ENCODE measurements around the gene CCNL2. TPM values are rescaled to one million over a fixed set of nuclear protein-coding genes. Genes with fewer than 3 reads are reported as not detected.

CCNL2 gene
- total and polyA plus RNA-seq, 3 experiments from 2014 or later: 29.0 to 124 (median 119) TPM

- peaks cover 4% of the 10 kb centered on the region for H3K27me3 ChIP-seq (ENCODE audit: insufficient read depth, low read length, poor library complexity, severe bottlenecking)
- Mint-ChIP-seq H3K36me3 (no peaks in the 10 kb centered on the region), H3K27ac (peak within 1 kb of the TSS in 4 of 8 donors; percentile 9 to 73 (median 50)), H3K4me1 (peaks cover 14 to 46% (median 16%) of the 10 kb centered on the region in 3 donors), H3K4me3 (peak within 1 kb of the TSS; percentile 52 to 87 (median 78)), H3K27me3 (peaks cover 0 to 17% of the 10 kb centered on the region in 2 donors), H3K9me3 (no peaks in the 10 kb centered on the region)
- DNase-seq: peak; percentile 68 to 81 (median 75)
- H3K4me3 ChIP-seq (ENCODE audit: low read length): peak within 1 kb of the TSS; percentile 50
- no peaks in the 10 kb centered on the region for H3K9me3 ChIP-seq (ENCODE audit: low read length)
- no peaks in the 10 kb centered on the region for H3K36me3 ChIP-seq (ENCODE audit: insufficient read depth, low read length)
- peak within 1 kb of the TSS; percentile 69 for H3K27ac ChIP-seq (ENCODE audit: low read depth, low read length)
- ChIA-PET POLR2A (interaction anchor here (1.2 kb wide), 1 partner anchor 22 kb away, joined by 3 read pairs; no protein-coding TSS in a partner anchor), CTCF (interaction anchor here (1.3 kb wide), 1 partner anchor 22 kb away, joined by 7 read pairs; no protein-coding TSS in a partner anchor)
- H3K4me1 ChIP-seq (ENCODE audit: insufficient read depth, low read length): peaks cover 28% of the 10 kb centered on the region
Measured at GRCh38 chr1:1349256-1350012, 49.7 kb downstream of the CCNL2 start, which contains the start of gene DVL1. Gene DVL1 (minus strand): TSS chr1:1349418. CDS start chr1:1349065, 353 bp downstream.

- peaks cover 4% of the 10 kb centered on the region for H3K27me3 ChIP-seq (ENCODE audit: insufficient read depth, low read length, poor library complexity, severe bottlenecking)
- ChIA-PET POLR2A (interaction anchor here (1.2 kb wide), 1 partner anchor 23 kb away, joined by 3 read pairs; no protein-coding TSS in a partner anchor), CTCF (interaction anchor here (1.0 to 1.4 kb wide), 4 partner anchors 23 to 43 kb away, joined by 3 to 7 read pairs (median 6); no protein-coding TSS in a partner anchor)
- H3K36me3 ChIP-seq (ENCODE audit: insufficient read depth, low read length): no peaks in the 10 kb centered on the region
- peak overlapping the region; percentile 61 for H3K27ac ChIP-seq (ENCODE audit: low read depth, low read length)
- no peaks in the 10 kb centered on the region for H3K9me3 Mint-ChIP-seq
- H3K4me1 Mint-ChIP-seq: peaks cover 14 to 39% (median 16%) of the 10 kb centered on the region in 3 donors
- peak overlapping the region; percentile 50 for H3K4me3 ChIP-seq (ENCODE audit: low read length)
- H3K27me3 Mint-ChIP-seq: peaks cover 0 to 11% of the 10 kb centered on the region in 2 donors
- peak overlapping the region; percentile 52 to 87 (median 78) for H3K4me3 Mint-ChIP-seq
- peak overlapping the region in 4 of 8 donors; percentile 9 to 73 (median 50) for H3K27ac Mint-ChIP-seq
- H3K4me1 ChIP-seq (ENCODE audit: insufficient read depth, low read length): peaks cover 21% of the 10 kb centered on the region
- H3K9me3 ChIP-seq (ENCODE audit: low read length): no peaks in the 10 kb centered on the region
- no peaks in the 10 kb centered on the region for H3K36me3 Mint-ChIP-seq
- DNase-seq: no peak
Measured at GRCh38 chr1:1348420-1349255, 50.5 kb downstream of the CCNL2 start.

- H3K36me3 Mint-ChIP-seq: no peaks in the 10 kb centered on the region
- H3K4me1 ChIP-seq (ENCODE audit: insufficient read depth, low read length): peaks cover 16% of the 10 kb centered on the region
- H3K9me3 ChIP-seq (ENCODE audit: low read length): no peaks in the 10 kb centered on the region
- H3K27me3 ChIP-seq (ENCODE audit: insufficient read depth, low read length, poor library complexity, severe bottlenecking): peaks cover 4% of the 10 kb centered on the region
- POLR2A ChIA-PET: no interaction called here
- H3K36me3 ChIP-seq (ENCODE audit: insufficient read depth, low read length): no peaks in the 10 kb centered on the region
- no peak for DNase-seq
- H3K9me3 Mint-ChIP-seq: no peaks in the 10 kb centered on the region
- H3K27ac ChIP-seq (ENCODE audit: low read depth, low read length): peak overlapping the region; percentile 61
- H3K27ac Mint-ChIP-seq: peak overlapping the region in 4 of 8 donors; percentile 20 to 73 (median 67)
- CTCF ChIA-PET: interaction anchor here (1.0 to 2.1 kb wide), 5 partner anchors 24 to 42 kb away, joined by 3 to 7 read pairs (median 6); no protein-coding TSS in a partner anchor
- H3K4me3 ChIP-seq (ENCODE audit: low read length): peak overlapping the region; percentile 50
- H3K4me3 Mint-ChIP-seq: peak overlapping the region; percentile 52 to 87 (median 78)
- peaks cover 13 to 32% (median 16%) of the 10 kb centered on the region in 3 donors for H3K4me1 Mint-ChIP-seq
- peaks cover 0 to 10% of the 10 kb centered on the region in 2 donors for H3K27me3 Mint-ChIP-seq
Measured at GRCh38 chr1:1347663-1348419, 51.3 kb downstream of the CCNL2 start.

- Histone ChIP-seq H3K9me3 (ENCODE audit: low read length) (no peaks in the 10 kb centered on the region), H3K36me3 (ENCODE audit: insufficient read depth, low read length) (no peaks in the 10 kb centered on the region), H3K4me3 (ENCODE audit: low read length) (no peak overlapping the region), H3K4me1 (ENCODE audit: insufficient read depth, low read length) (peaks cover 16% of the 10 kb centered on the region), H3K27me3 (ENCODE audit: insufficient read depth, low read length, poor library complexity, severe bottlenecking) (no peaks in the 10 kb centered on the region), H3K27ac (ENCODE audit: low read depth, low read length) (peak overlapping the region; percentile 61)
- ChIA-PET POLR2A (no interaction called here), CTCF (interaction anchor here (2.1 kb wide), 1 partner anchor 25 kb away, joined by 6 read pairs; no protein-coding TSS in a partner anchor)
- Mint-ChIP-seq H3K4me3 (peak overlapping the region; percentile 50 to 83 (median 74)), H3K4me1 (peaks cover 6 to 25% (median 13%) of the 10 kb centered on the region in 3 donors), H3K27ac (peak overlapping the region in 5 of 8 donors; percentile 20 to 54 (median 38)), H3K9me3 (no peaks in the 10 kb centered on the region), H3K36me3 (no peaks in the 10 kb centered on the region), H3K27me3 (peaks cover 0 to 2% of the 10 kb centered on the region in 2 donors)
- DNase-seq: no peak
Measured at GRCh38 chr1:1347026-1347595, 52.0 kb downstream of the CCNL2 start.

GRCh38 chr1:1346501-1346890 lies 52.6 kb downstream of the CCNL2 start:
- peak overlapping the region in 1 of 8 donors; percentile 20 for H3K27ac Mint-ChIP-seq
- no peaks in the 10 kb centered on the region for H3K27me3 ChIP-seq (ENCODE audit: insufficient read depth, low read length, poor library complexity, severe bottlenecking)
- no peaks in the 10 kb centered on the region for H3K9me3 Mint-ChIP-seq
- no peaks in the 10 kb centered on the region for H3K36me3 ChIP-seq (ENCODE audit: insufficient read depth, low read length)
- ChIA-PET CTCF (interaction anchor here (2.1 kb wide), 1 partner anchor 25 kb away, joined by 6 read pairs; no protein-coding TSS in a partner anchor), POLR2A (no interaction called here)
- no peak for DNase-seq
- H3K4me3 Mint-ChIP-seq: peak overlapping the region in 5 of 7 donors; percentile 50 to 83 (median 61)
- H3K36me3 Mint-ChIP-seq: no peaks in the 10 kb centered on the region
- peaks cover 5 to 22% (median 11%) of the 10 kb centered on the region in 3 donors for H3K4me1 Mint-ChIP-seq
- peaks cover 16% of the 10 kb centered on the region for H3K4me1 ChIP-seq (ENCODE audit: insufficient read depth, low read length)
- no peaks in the 10 kb centered on the region for H3K27me3 Mint-ChIP-seq
- H3K4me3 ChIP-seq (ENCODE audit: low read length): no peak overlapping the region
- H3K27ac ChIP-seq (ENCODE audit: low read depth, low read length): no peak overlapping the region
- H3K9me3 ChIP-seq (ENCODE audit: low read length): no peaks in the 10 kb centered on the region

- H3K27me3 Mint-ChIP-seq: no peaks in the 10 kb centered on the region
- ChIA-PET POLR2A (no interaction called here), CTCF (interaction anchor here (2.1 kb wide), 1 partner anchor 26 kb away, joined by 6 read pairs; no protein-coding TSS in a partner anchor)
- H3K9me3 Mint-ChIP-seq: no peaks in the 10 kb centered on the region
- H3K4me1 Mint-ChIP-seq: peaks cover 9 to 22% (median 11%) of the 10 kb centered on the region in 3 donors
- H3K4me1 ChIP-seq (ENCODE audit: insufficient read depth, low read length): peaks cover 16% of the 10 kb centered on the region
- H3K4me3 ChIP-seq (ENCODE audit: low read length): no peak overlapping the region
- H3K27ac ChIP-seq (ENCODE audit: low read depth, low read length): no peak overlapping the region
- H3K27me3 ChIP-seq (ENCODE audit: insufficient read depth, low read length, poor library complexity, severe bottlenecking): no peaks in the 10 kb centered on the region
- H3K36me3 Mint-ChIP-seq: peaks cover 0 to 4% (median 4%) of the 10 kb centered on the region in 3 donors
- no peak overlapping the region for H3K27ac Mint-ChIP-seq
- H3K9me3 ChIP-seq (ENCODE audit: low read length): no peaks in the 10 kb centered on the region
- H3K36me3 ChIP-seq (ENCODE audit: insufficient read depth, low read length): no peaks in the 10 kb centered on the region
- H3K4me3 Mint-ChIP-seq: peak overlapping the region in 1 of 7 donors; percentile 25
- DNase-seq: no peak
Measured at GRCh38 chr1:1345860-1346500, 53.2 kb downstream of the CCNL2 start.
